Adipose tissue (tissue), 3 donors: Measurements from ENCODE around the gene LYSMD4. TPM values are rescaled to one million over a fixed set of nuclear protein-coding genes. Genes with fewer than 3 reads are reported as not detected.

Source experiments
- polyA plus RNA-seq, 3 donors: library from polyadenylated mRNA; stranded (reverse); fragments of 200-250 nt; gene quantifications; one replicate each; pipeline ENCODE4 v1.2.3, GENCODE V29; 2013
- donor health status: healthy with polysubstance abuse.
- donor health status: Bipolar disorder and iron deficiency.
- donor health status: healthy.

LYSMD4 gene
- polyA plus RNA-seq, 3 donors = 2.9 to 7.8 (median 3.8) TPM

Other genes starting within 250 kb of the LYSMD4 start
- 10 to 100 TPM in 2 of 3 donors, 1 to 10 TPM in 1; 7.0 to 23.0 (median 22.0) TPM for gene MEF2A, start 167.5 kb downstream of the LYSMD4 start, polyA plus RNA-seq